ENCODE measurements around the gene VIPR2.
"Not testable (repeated sequence)": the region's sequence is repeated elsewhere in the genome, so short reads cannot be mapped to it uniquely, and the experiment has no call there.

The VIPR2 gene

GRCh38 chr7:159130820-159131219 lies 13.8 kb downstream of the VIPR2 start:
- TF ChIP-seq TAF1 (IDR thresholded peaks at IDR 0.05; ENCODE audit: low read depth, low read length) (no peak), POLR2AphosphoS5 (IDR thresholded peaks at IDR 0.05; ENCODE audit: low read depth, low read length) (no peak), POU2F2 (IDR thresholded peaks at IDR 0.05; ENCODE audit: low read depth, low read length) (no peak), POLR2A (IDR thresholded peaks at IDR 0.05; ENCODE audit: low read depth, low read length) (no peak), PAX5 (IDR thresholded peaks at IDR 0.05; ENCODE audit: insufficient read depth, low read length, severe bottlenecking) (no peak), SPI1 (IDR thresholded peaks at IDR 0.05; ENCODE audit: low read depth, low read length) (no peak)
- DNase-seq (ENCODE audit: insufficient read length, low spot score) (no peak), FAIRE-seq (no peak)

DNA sequence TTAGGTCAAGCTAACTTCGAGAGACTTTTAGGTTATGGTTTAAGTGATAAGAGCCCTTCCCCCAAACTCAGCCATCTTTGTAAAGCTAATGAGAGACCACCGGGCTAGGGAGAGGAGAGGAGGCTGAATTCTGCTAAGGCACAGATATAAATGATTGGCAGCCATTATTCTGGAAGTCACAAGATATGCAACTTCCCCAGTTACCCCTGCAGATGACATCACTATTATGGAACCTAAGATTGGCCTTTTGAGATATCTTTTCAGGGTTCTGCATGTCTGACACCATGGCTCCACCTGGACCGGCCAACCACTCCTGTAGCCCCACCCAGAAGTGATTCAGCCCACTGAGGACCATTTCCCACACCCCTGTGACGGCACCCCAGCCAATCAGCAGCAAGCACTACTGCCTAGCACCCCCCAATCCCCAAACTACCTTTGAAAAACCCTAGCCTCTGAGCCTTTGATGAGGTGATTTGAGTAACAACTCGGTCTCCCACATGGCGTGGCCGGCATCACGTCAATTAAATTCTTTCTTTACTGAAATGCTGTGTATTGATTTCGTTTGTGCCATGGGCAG lies 14.4 kb downstream of the VIPR2 start:
- TF ChIP-seq TAF1 (IDR thresholded peaks at IDR 0.05; ENCODE audit: low read depth, low read length) (no peak), POU2F2 (IDR thresholded peaks at IDR 0.05; ENCODE audit: low read depth, low read length) (no peak), POLR2AphosphoS5 (IDR thresholded peaks at IDR 0.05; ENCODE audit: low read depth, low read length) (no peak)
- FAIRE-seq (no peak), DNase-seq (ENCODE audit: insufficient read length, low spot score) (no peak)

- DNase-seq (ENCODE audit: insufficient read length, low spot score) (no peak), FAIRE-seq (no peak)
- TF ChIP-seq POLR2A (IDR thresholded peaks at IDR 0.05; ENCODE audit: low read depth, low read length): no peak
- TF ChIP-seq SPI1 (IDR thresholded peaks at IDR 0.05; ENCODE audit: low read depth, low read length): no peak
- no peak for TF ChIP-seq TAF1 (IDR thresholded peaks at IDR 0.05; ENCODE audit: low read depth, low read length)
- no peak for TF ChIP-seq POU2F2 (IDR thresholded peaks at IDR 0.05; ENCODE audit: low read depth, low read length)
Observed at GRCh38 chr7:159128767-159129166, 15.9 kb downstream of the VIPR2 start.

DNA sequence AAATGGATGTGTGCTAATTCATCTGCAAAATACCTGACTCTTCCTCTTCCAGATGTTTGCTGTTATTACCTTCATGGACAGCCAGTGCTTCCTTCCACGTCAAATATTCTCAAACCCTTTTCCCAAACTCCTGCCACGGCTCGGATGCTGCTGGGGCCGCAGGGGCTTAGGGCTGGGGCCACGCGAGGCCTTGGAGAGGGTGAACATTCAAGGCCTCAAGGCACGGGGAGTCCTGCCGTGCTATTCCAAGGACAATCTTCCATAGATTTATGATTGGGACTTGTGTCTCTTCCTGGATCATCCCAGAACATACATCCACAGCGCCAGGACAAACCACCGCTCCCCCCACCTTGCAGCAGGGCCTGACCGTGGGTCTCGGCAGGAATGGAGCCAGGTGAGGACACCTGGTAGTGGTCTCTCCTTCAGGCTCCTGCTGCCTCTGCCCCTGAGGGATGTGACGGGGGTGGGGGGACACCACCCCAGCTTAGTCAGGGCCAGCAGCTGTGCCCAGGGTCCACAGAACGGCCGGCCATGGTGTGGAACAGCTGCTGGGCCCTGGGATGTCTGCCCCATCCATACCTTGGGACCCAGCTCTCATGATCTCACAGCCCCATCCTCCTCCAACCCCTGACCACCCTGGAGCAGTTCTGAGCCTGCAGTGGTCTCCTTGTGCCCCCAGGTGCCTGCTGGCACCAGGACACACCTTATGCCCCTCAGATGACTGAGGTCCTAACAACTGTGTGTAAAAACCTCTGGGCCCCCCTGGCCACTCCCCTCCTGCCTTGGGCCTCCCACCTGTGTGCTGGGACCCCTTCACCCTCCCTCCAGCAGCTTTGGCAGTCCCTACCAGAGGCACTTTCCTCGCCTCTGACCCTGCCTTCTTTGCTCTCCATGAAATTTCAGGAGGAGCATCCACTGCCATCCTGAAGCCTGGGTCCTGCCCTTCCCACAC lies 16.7 kb downstream of the VIPR2 start:
- DNase-seq (ENCODE audit: insufficient read length, low spot score): no peak
- FAIRE-seq: no peak
- TF ChIP-seq POLR2A (IDR thresholded peaks at IDR 0.05; ENCODE audit: low read depth, low read length) (no peak), TAF1 (IDR thresholded peaks at IDR 0.05; ENCODE audit: low read depth, low read length) (no peak), POU2F2 (IDR thresholded peaks at IDR 0.05; ENCODE audit: low read depth, low read length) (no peak), PAX5 (IDR thresholded peaks at IDR 0.05; ENCODE audit: insufficient read depth, low read length, severe bottlenecking) (no peak), SPI1 (IDR thresholded peaks at IDR 0.05; ENCODE audit: low read depth, low read length) (no peak), POLR2AphosphoS5 (IDR thresholded peaks at IDR 0.05; ENCODE audit: low read depth, low read length) (no peak)

DNA sequence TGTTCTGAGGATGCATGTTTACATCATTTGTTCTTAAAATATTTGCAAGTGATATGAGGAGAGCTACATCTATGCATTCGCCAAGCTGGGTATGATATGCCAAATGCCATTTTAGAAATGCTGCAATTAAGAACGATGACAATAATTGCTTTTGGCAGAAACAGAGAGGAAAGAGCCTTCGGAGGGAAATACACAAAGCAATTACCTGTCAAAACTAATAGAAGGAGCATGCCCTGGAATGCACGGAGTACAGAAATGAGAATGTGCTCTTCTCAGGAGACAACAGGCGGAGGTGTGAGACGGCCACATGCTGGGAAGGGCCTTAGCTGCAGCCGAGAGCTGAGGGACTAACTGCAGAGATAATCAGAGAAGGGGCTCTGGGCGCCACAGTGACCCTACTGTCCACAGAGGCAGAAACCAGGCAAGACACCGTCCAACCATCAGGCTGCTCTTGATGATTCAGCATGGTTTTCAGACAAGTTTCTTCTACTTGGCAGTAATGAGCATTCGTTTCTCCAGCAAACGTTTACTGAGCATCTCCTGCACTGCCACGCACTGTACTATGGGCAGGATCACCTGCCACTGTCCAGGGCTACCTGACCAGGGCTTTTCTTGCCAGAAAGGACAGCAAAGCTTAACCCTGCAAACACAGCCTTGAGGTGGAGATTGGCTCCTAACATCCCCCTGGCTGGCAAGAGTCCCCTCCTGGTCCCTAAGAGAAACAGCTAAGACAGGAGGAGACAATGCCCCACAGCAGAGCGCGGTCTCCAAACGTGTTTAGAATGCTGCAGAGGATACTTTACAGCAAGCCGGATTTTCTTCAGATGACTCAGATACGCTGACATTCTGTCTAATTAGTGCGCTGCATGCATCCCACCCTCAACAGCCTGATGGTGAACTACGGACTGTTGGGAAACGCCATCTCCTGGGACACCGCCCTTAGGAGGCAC lies 18.1 kb downstream of the VIPR2 start:
- FAIRE-seq (no peak), DNase-seq (ENCODE audit: insufficient read length, low spot score) (no peak)
- TF ChIP-seq PAX5 (IDR thresholded peaks at IDR 0.05; ENCODE audit: insufficient read depth, low read length, severe bottlenecking): no peak
- no peak for TF ChIP-seq POLR2A (IDR thresholded peaks at IDR 0.05; ENCODE audit: low read depth, low read length)
- no peak for TF ChIP-seq POU2F2 (IDR thresholded peaks at IDR 0.05; ENCODE audit: low read depth, low read length)
- no peak for TF ChIP-seq TAF1 (IDR thresholded peaks at IDR 0.05; ENCODE audit: low read depth, low read length)
- TF ChIP-seq POLR2AphosphoS5 (IDR thresholded peaks at IDR 0.05; ENCODE audit: low read depth, low read length): no peak
- no peak for TF ChIP-seq SPI1 (IDR thresholded peaks at IDR 0.05; ENCODE audit: low read depth, low read length)

DNA sequence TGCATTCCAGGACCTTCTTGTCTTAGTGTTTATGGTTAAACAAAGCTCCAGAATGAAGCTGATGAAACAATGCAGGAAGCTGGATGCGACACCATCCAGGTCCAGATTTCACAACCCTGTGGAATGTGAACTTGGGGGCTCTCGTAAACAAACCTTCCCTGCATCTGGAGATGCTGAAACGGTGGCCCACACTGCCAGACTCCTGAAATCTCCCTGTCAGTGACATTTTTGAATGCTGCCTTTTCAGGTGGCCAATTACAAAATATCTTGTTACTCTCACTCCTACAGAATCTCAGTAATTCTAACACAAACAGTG lies 18.8 kb downstream of the VIPR2 start:
- TF ChIP-seq SPI1 (IDR thresholded peaks at IDR 0.05; ENCODE audit: low read depth, low read length) (no peak), POLR2AphosphoS5 (IDR thresholded peaks at IDR 0.05; ENCODE audit: low read depth, low read length) (no peak), POU2F2 (IDR thresholded peaks at IDR 0.05; ENCODE audit: low read depth, low read length) (no peak), POLR2A (IDR thresholded peaks at IDR 0.05; ENCODE audit: low read depth, low read length) (no peak), PAX5 (IDR thresholded peaks at IDR 0.05; ENCODE audit: insufficient read depth, low read length, severe bottlenecking) (no peak), TAF1 (IDR thresholded peaks at IDR 0.05; ENCODE audit: low read depth, low read length) (no peak)
- DNase-seq (ENCODE audit: insufficient read length, low spot score): no peak
- FAIRE-seq: no peak

GRCh38 chr7:159125104-159125954 lies 19.3 kb downstream of the VIPR2 start:
- TF ChIP-seq PAX5 (IDR thresholded peaks at IDR 0.05; ENCODE audit: insufficient read depth, low read length, severe bottlenecking): no peak

DNA sequence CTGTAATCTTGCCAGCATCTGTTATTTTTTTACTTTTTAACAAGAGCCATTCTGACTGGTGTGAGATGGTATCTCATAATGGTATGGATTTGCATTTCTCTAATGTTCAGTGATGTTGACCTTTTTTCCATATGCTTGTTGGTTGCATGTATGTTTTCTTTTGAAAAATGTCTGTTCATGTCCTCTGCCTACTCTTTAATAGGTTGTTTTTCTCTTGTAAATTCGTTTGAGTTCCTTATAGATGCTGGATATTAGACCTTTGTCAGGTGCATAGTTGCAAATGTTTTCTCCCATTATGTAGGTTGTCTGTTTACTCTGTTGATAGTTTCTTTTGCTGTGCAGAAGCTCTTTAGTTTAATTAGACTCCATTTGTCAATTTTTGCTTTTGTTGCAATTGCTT lies 20.9 kb downstream of the VIPR2 start:
- DNase-seq (ENCODE audit: insufficient read length, low spot score); FAIRE-seq: not testable (repeated sequence)

More at GRCh38 chr7:159125104-159125954, 19.3 kb downstream of the VIPR2 start:
- DNase-seq (ENCODE audit: insufficient read length, low spot score): no peak
- FAIRE-seq: no peak

DNA sequence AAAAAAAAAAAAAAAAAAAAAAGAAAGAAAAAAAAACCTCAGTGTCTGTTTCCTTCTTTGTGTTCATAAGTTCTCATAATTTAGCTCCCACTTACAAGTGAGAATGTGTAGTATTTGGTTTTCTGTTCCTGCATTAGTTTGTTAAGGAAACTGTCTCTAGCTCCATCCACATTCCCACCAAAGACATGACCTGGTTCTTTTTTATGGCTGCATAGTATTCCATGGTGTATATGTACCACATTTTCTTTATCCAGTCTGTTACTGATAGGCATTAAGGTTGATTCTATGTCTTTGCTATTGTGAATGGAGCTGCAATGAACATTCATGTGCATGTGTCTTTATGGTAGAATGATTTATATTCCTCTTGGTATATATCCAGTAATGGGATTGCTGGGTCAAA lies 21.4 kb downstream of the VIPR2 start:
- DNase-seq (ENCODE audit: insufficient read length, low spot score); FAIRE-seq: not testable (repeated sequence)
